HCT116 (cell line): ENCODE measurements around the gene GPRC5C. TPM values are rescaled to one million over a fixed set of nuclear protein-coding genes. Genes with fewer than 3 reads are reported as not detected.

Experiments
- ATAC-seq: fragments of 200-7000 bp; cut with Tn5 transposase; 2 replicates; pipeline ENCODE4 v1.9.1; 2020; ENCODE audit warnings: mild to moderate bottlenecking, moderate library complexity
- BruUV-seq: library from RNA; stranded (reverse); fragments of 400-500 nt; replicated peaks from 2 replicates; lab custom pipeline; 2021; lab: Mats Ljungman, UMichigan
- CTCF ChIA-PET: fragments of 300-600 bp; sonication (Branson Sonifier 250); formaldehyde crosslinking; loops from one replicate; lab custom pipeline; 2021; ENCODE audit warnings: antibody characterized with exemption; lab: Charles Lee
- POLR2A ChIA-PET: fragments of 300-600, 350-600 bp; sonication (Branson Sonifier 250); formaldehyde crosslinking; loops from one replicate; lab custom pipeline; 2021; ENCODE audit warnings: antibody characterized with exemption; lab: Charles Lee
- RAD21 ChIA-PET, 2 experiments: fragments of 300-600 bp; sonication (Branson Sonifier 250); formaldehyde crosslinking; loops; one replicate each; lab custom pipeline; 2023; ENCODE audit warnings: low total read pairs in 2 of 2; ENCODE audit not compliant: uncharacterized antibody in 2 of 2, unreplicated experiment in 2 of 2, low non-redundant PET in 1 of 2; lab: Charles Lee
- DNase-seq: peaks from one replicate; pipeline ENCODE4 v3.0.0-alpha.2; 2010; ENCODE audit warnings: low read depth, low spot score
- H2AFZ ChIP-seq: fragments of 200-600 bp; shearing (Covaris generic), sonication (generic); 2 replicates; pipeline ENCODE4 v1.6.1; 2017; ENCODE audit warnings: low read depth, mixed run types, mixed read lengths, antibody characterized with exemption, low read length; ENCODE audit not compliant: poor library complexity, severe bottlenecking
- H3K27ac ChIP-seq: 2 replicates; pipeline ENCODE4 v1.5.1; 2012; ENCODE audit warnings: low read depth, low read length
- H3K27me3 ChIP-seq: fragments of 200-600 bp; sonication (generic); 2 replicates; pipeline ENCODE4 v1.6.1; 2016; ENCODE audit warnings: mixed run types, low read length, mixed read lengths; ENCODE audit not compliant: insufficient read depth
- H3K36me3 ChIP-seq, 2 experiments: fragments of 200-500 bp in 1 of 2; fragments of 200-600 bp in 1 of 2; sonication (Bioruptor generic) in 1 of 2; sonication (generic) in 1 of 2; 2 replicates each; pipeline versions ENCODE4 v1.5.1 to v1.6.1; 2014 to 2016; ENCODE audit warnings: low read length in 2 of 2, inconsistent platforms in 1 of 2, mixed read lengths in 1 of 2, mixed run types in 1 of 2; ENCODE audit not compliant: insufficient read depth in 2 of 2, control insufficient read depth in 1 of 2
- H3K4me1 ChIP-seq, 2 experiments: fragments of 200-600 bp in 1 of 2; sonication (generic) in 1 of 2; 2 replicates each; pipeline versions ENCODE4 v1.5.1 to v1.6.1; 2012 to 2017; ENCODE audit warnings: low read length in 2 of 2, inconsistent platforms in 1 of 2, mild to moderate bottlenecking in 1 of 2, mixed read lengths in 1 of 2, mixed run types in 1 of 2, moderate library complexity in 1 of 2; ENCODE audit not compliant: insufficient read depth in 2 of 2, control insufficient read depth in 1 of 2
- H3K4me2 ChIP-seq: fragments of 200-600 bp; sonication (generic); 2 replicates; pipeline ENCODE4 v1.6.1; 2017; ENCODE audit warnings: mixed run types, low read length, mixed read lengths
- H3K4me3 ChIP-seq, 2 experiments: fragments of 200-600 bp in 1 of 2; sonication (generic) in 1 of 2; replicated peaks in 1 of 2; 2 replicates each; pipeline ENCODE4 v1.5.1; 2011 to 2016; ENCODE audit warnings: low read length in 2 of 2, control low read depth in 1 of 2, low read depth in 1 of 2, mild to moderate bottlenecking in 1 of 2, mixed read lengths in 1 of 2, mixed run types in 1 of 2
- H3K79me2 ChIP-seq: fragments of 200-600 bp; sonication (generic); 2 replicates; pipeline ENCODE4 v1.6.1; 2017; ENCODE audit warnings: mild to moderate bottlenecking, mixed run types, low read length, moderate library complexity, mixed read lengths; ENCODE audit not compliant: insufficient read depth
- H3K9ac ChIP-seq: fragments of 200-600 bp; sonication (generic); 2 replicates; pipeline ENCODE4 v1.6.1; 2016; ENCODE audit warnings: low read length, mixed read lengths
- H3K9me2 ChIP-seq: fragments of 200-600 bp; sonication (generic), shearing (Covaris generic); 2 replicates; pipeline ENCODE4 v1.6.1; 2017; ENCODE audit warnings: mixed run types, mild to moderate bottlenecking, moderate library complexity; ENCODE audit not compliant: insufficient read depth
- H3K9me3 ChIP-seq, 2 experiments: fragments of 200-500 bp in 1 of 2; fragments of 200-600 bp in 1 of 2; sonication (Bioruptor generic) in 1 of 2; sonication (generic) in 1 of 2; 2 replicates each; pipeline ENCODE4 v1.6.1; 2014 to 2017; ENCODE audit warnings: low read length in 2 of 2, mixed read lengths in 2 of 2, inconsistent platforms in 1 of 2, low read depth in 1 of 2, mild to moderate bottlenecking in 1 of 2, mixed run types in 1 of 2, moderate library complexity in 1 of 2; ENCODE audit not compliant: control insufficient read depth in 1 of 2, insufficient read depth in 1 of 2
- H4K20me1 ChIP-seq: fragments of 200-600 bp; sonication (generic), shearing (Covaris generic); 2 replicates; pipeline ENCODE4 v1.6.1; 2017; ENCODE audit warnings: mixed run types, mild to moderate bottlenecking, moderate library complexity; ENCODE audit not compliant: insufficient read depth
- POLR2AphosphoS5 ChIP-seq: IDR thresholded peaks from 2 replicates; pipeline ENCODE4 v1.6.1; 2011; ENCODE audit warnings: mild to moderate bottlenecking, low read depth, low read length, moderate library complexity
- REST ChIP-seq: IDR thresholded peaks from 2 replicates; pipeline ENCODE4 v1.6.1; 2012; ENCODE audit warnings: low read depth
- intact Hi-C: fragments of 100-400 bp; cut with micrococcal nuclease; formaldehyde crosslinking; loops from 2 replicates; pipeline ENCODE4 v1.10.0; 2022
- total RNA-seq: library from RNA; stranded (reverse); gene quantifications from one replicate; pipeline ENCODE4 v1.2.1, GENCODE V29; 2021; ENCODE audit not compliant: unreplicated experiment
- TF ChIP-seq, protein P1 (sequence below): IDR thresholded peaks from 2 replicates; pipeline ENCODE4 v1.6.1; 2011; ENCODE audit warnings: mild to moderate bottlenecking, low read length, moderate library complexity; ENCODE audit not compliant: insufficient replicate concordance; ENCODE audit errors: extremely low read depth

Gene GPRC5C
- total RNA-seq, 1 experiment from 2014 or later: 54.4 TPM

- Histone ChIP-seq H3K4me1 (peaks cover 20 to 26% of the 10 kb centered on the region in 2 experiments), H3K36me3 (0 out of 4 replicates have a peak, but pooled peaks cover 0 to 2% of the 10 kb centered on the region in 2 experiments), H3K27ac (no peak overlapping the region), H4K20me1 (no peaks in the 10 kb centered on the region), H3K9me3 (no peaks in the 10 kb centered on the region), H3K9me2 (no peaks in the 10 kb centered on the region), H3K27me3 (no peaks in the 10 kb centered on the region), H3K4me3 (no peak overlapping the region), H2AFZ (no peak overlapping the region)
- ATAC-seq (no peak), DNase-seq (no peak)
- ChIA-PET POLR2A (interaction anchor here (1.0 to 2.8 kb wide), 2 partner anchors 9 to 35 kb away, joined by 3 to 12 read pairs; no protein-coding TSS in a partner anchor), RAD21 (interaction anchor here in 1 of 2 experiments (5.9 kb wide), 1 partner anchor 72 kb away, joined by 61 read pairs; no protein-coding TSS in a partner anchor)
- intact Hi-C loops: no loop called here
- 0 out of 2 replicates have a peak, but pooled peaks have one; percentile 16 for TF ChIP-seq POLR2AphosphoS5
- TF ChIP-seq, protein P1, sequence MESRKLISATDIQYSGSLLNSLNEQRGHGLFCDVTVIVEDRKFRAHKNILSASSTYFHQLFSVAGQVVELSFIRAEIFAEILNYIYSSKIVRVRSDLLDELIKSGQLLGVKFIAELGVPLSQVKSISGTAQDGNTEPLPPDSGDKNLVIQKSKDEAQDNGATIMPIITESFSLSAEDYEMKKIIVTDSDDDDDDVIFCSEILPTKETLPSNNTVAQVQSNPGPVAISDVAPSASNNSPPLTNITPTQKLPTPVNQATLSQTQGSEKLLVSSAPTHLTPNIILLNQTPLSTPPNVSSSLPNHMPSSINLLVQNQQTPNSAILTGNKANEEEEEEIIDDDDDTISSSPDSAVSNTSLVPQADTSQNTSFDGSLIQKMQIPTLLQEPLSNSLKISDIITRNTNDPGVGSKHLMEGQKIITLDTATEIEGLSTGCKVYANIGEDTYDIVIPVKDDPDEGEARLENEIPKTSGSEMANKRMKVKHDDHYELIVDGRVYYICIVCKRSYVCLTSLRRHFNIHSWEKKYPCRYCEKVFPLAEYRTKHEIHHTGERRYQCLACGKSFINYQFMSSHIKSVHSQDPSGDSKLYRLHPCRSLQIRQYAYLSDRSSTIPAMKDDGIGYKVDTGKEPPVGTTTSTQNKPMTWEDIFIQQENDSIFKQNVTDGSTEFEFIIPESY: no peak
- no peak for TF ChIP-seq REST
- TF ChIP-seq, all 23 proteins: peak for 1
- H3K79me2 ChIP-seq: no peaks in the 10 kb centered on the region
- no TSS peak for BruUV-seq
- no peak overlapping the region for H3K9ac ChIP-seq
- CTCF ChIA-PET: interaction anchor here (3.8 to 4.4 kb wide), 2 partner anchors 72 to 83 kb away, joined by 43 to 111 read pairs; partner anchors contain the start of gene GPR142
- H3K4me2 ChIP-seq: no peak overlapping the region
These were observed 20.3 kb downstream of the GPRC5C start for GRCh38 chr17:74452033-74452840.
